ENCODE results near the gene CDR2L. TPM values are rescaled to one million over a fixed set of nuclear protein-coding genes. Genes with fewer than 3 reads are reported as not detected.

The CDR2L gene
- total RNA-seq, 1 experiment from 2014 or later, result 31.0 TPM

DNA sequence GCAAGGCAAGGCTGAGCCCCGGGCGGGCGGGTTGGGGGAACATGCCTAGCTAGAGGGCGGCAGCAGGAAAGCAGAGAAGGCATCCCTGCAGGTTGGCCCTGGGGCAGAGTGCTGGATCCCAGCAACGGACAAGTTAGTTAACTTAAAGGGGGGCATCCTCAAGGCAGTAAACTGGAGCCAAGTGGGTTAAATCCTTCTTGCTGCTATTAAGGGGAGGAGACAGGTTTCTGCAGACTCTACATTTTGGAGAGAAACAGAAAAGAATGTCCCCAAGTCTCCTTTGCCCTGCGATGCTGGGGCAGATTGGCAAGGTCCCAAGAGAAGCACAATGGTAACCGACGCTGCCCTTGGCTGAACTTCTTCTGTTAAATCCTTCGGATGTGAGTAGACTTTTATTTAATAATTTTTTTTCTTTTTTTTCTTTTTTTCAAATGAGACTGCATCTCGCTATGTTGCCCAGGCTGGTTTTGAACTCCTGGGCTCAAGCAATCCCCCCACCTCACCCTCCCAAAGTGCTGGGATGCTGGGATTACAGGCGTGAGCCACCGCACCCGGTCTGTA, 45.4 kb downstream of the CDR2L start:
- ChIA-PET POLR2A (interaction anchor here (1.3 kb wide), 1 partner anchor 20 kb away, joined by 7 read pairs; the partner anchor contains the start of gene MRPL58), CTCF (interaction anchor here (1.1 to 3.6 kb wide), 8 partner anchors 9 to 113 kb away, joined by 3 to 48 read pairs (median 6); partner anchors contain the start of genes HID1 and MRPL58)
- peak overlapping the region; percentile 99 for H3K4me3 Mint-ChIP-seq

DNA sequence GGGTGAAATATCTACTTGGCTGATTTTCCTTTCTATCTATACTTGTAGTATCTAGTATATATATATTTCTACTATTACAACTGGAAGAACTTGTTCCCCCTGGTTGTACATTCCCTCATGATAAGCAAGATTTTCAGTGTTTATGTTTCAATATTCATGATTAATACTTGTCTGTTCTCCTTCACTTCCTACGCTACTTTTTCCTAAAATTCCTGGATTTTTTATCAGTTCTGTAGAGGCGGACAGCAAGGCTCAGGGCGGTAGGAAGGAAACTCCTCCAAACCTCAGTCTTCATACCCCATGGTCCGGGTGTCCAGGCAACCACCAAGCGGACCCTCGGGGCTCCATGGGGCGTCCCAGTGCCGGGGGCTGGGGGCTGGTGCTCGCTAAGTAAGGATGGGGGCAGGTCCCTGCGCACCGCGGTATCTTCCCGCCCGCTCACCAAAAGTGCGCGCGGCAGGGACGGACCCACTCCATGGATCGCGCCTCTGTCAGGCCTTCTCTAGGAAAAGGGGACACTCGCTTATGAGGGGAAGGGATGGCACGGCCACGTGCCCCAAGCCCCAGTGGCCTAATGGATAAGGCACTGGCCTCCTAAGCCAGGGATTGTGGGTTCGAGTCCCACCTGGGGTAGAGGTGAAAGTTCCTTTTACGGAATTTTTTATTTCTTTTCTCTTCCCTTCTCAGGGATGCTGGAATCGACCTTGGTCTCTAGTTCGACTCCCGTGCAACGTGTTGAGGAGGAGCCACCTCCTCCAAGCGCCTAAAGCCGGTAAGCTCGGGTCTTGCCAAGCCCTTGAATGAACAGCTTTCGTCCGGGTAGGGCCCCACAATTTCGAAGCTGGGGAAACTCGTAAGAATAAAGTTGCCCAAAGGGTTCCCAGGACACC, 46.2 kb downstream of the CDR2L start:
- ChIA-PET CTCF (interaction anchor here (1.6 to 3.5 kb wide), 4 partner anchors 21 to 168 kb away, joined by 6 to 38 read pairs (median 14); partner anchors contain the start of gene MRPL58), POLR2A (interaction anchor here (0.5 to 2.2 kb wide), 5 partner anchors 13 to 257 kb away, joined by 3 to 24 read pairs (median 9); partner anchors contain the start of genes ATP5PD, FDXR, KCTD2 and MRPL58)
- H3K9me3 Mint-ChIP-seq, result peaks cover 24% of the 10 kb centered on the region
- peak; percentile 99 for DNase-seq (ENCODE audit: low spot score)
- peak; percentile 46 for ATAC-seq
- peak overlapping the region; percentile 94 for H3K27ac Mint-ChIP-seq
- H3K4me3 Mint-ChIP-seq, result peak overlapping the region; percentile 99
- peaks cover 26% of the 10 kb centered on the region for H3K4me1 Mint-ChIP-seq
- peaks cover 22% of the 10 kb centered on the region for H3K36me3 Mint-ChIP-seq
- peaks cover 27% of the 10 kb centered on the region for H3K27me3 Mint-ChIP-seq (ENCODE audit: low read depth)
- TF ChIP-seq SMAD3 (CRISPR knock-in tag; IDR thresholded peaks at IDR 0.05; ENCODE audit: borderline replicate concordance) (peak; percentile 28; the same call in 1 of the 2 replicates), ARID4B (CRISPR knock-in tag; IDR thresholded peaks at IDR 0.05; ENCODE audit: borderline replicate concordance) (peak; percentile 33), ZNF219 (CRISPR knock-in tag; IDR thresholded peaks at IDR 0.05; ENCODE audit: borderline replicate concordance) (no peak), FOXJ3 (CRISPR knock-in tag; IDR thresholded peaks at IDR 0.05; ENCODE audit: borderline replicate concordance) (no peak), NFYB (CRISPR knock-in tag; conservative IDR thresholded peaks at IDR 0.05; ENCODE audit: low read depth) (no peak; the same call in 1 of the 2 replicates), KAT7 (CRISPR knock-in tag; IDR thresholded peaks at IDR 0.05; ENCODE audit: borderline replicate concordance) (no peak), ZMAT4 (CRISPR knock-in tag; IDR thresholded peaks at IDR 0.05) (no peak)
- TF ChIP-seq, protein P1, sequence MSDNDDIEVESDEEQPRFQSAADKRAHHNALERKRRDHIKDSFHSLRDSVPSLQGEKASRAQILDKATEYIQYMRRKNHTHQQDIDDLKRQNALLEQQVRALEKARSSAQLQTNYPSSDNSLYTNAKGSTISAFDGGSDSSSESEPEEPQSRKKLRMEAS (CRISPR knock-in tag; IDR thresholded peaks at IDR 0.05), result peak; percentile 16; the same call in 1 of the 2 replicates

More for the DNA sequence above, 45.4 kb downstream of the CDR2L start:
- Mint-ChIP-seq H3K9me3 (peaks cover 28% of the 10 kb centered on the region), H3K4me1 (peaks cover 26% of the 10 kb centered on the region), H3K36me3 (peaks cover 20% of the 10 kb centered on the region), H3K27ac (no peak overlapping the region), H3K27me3 (ENCODE audit: low read depth) (peaks cover 27% of the 10 kb centered on the region)
- TF ChIP-seq MXD4 (CRISPR knock-in tag; IDR thresholded peaks at IDR 0.05; ENCODE audit: borderline replicate concordance) (no peak), ZNF121 (CRISPR knock-in tag; IDR thresholded peaks at IDR 0.05) (peak; percentile 83), SMAD3 (CRISPR knock-in tag; IDR thresholded peaks at IDR 0.05; ENCODE audit: borderline replicate concordance) (no peak), ZBTB21 (CRISPR knock-in tag; IDR thresholded peaks at IDR 0.05; ENCODE audit: borderline replicate concordance) (no peak), NR1H2 (CRISPR knock-in tag; IDR thresholded peaks at IDR 0.05) (no peak), ZNF423 (CRISPR knock-in tag; IDR thresholded peaks at IDR 0.05) (no peak), ARID4B (CRISPR knock-in tag; IDR thresholded peaks at IDR 0.05; ENCODE audit: borderline replicate concordance) (no peak)
- TF ChIP-seq, protein P2, sequence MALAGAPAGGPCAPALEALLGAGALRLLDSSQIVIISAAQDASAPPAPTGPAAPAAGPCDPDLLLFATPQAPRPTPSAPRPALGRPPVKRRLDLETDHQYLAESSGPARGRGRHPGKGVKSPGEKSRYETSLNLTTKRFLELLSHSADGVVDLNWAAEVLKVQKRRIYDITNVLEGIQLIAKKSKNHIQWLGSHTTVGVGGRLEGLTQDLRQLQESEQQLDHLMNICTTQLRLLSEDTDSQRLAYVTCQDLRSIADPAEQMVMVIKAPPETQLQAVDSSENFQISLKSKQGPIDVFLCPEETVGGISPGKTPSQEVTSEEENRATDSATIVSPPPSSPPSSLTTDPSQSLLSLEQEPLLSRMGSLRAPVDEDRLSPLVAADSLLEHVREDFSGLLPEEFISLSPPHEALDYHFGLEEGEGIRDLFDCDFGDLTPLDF (CRISPR knock-in tag; IDR thresholded peaks at IDR 0.05), result no peak
- ATAC-seq (no peak), DNase-seq (ENCODE audit: low spot score) (peak; percentile 26)

Measured in WTC11 (cell line).